HL-60 (cell line): Measurements from ENCODE around the gene FLYWCH2.
"Not testable (repeated sequence)": the region's sequence is repeated elsewhere in the genome, so short reads cannot be mapped to it uniquely, and the experiment has no call there.

ENCODE experiments used
- POLR2AphosphoS5 ChIP-seq: IDR thresholded peaks from 2 replicates; pipeline ENCODE4 v1.6.1; 2012; ENCODE audit warnings: low read depth
- TF ChIP-seq, protein P1 (sequence below): IDR thresholded peaks from one replicate; pipeline ENCODE4 v1.5.1; 2011; ENCODE audit warnings: low read length, control low read depth, inconsistent platforms; ENCODE audit not compliant: insufficient read depth

DNA sequence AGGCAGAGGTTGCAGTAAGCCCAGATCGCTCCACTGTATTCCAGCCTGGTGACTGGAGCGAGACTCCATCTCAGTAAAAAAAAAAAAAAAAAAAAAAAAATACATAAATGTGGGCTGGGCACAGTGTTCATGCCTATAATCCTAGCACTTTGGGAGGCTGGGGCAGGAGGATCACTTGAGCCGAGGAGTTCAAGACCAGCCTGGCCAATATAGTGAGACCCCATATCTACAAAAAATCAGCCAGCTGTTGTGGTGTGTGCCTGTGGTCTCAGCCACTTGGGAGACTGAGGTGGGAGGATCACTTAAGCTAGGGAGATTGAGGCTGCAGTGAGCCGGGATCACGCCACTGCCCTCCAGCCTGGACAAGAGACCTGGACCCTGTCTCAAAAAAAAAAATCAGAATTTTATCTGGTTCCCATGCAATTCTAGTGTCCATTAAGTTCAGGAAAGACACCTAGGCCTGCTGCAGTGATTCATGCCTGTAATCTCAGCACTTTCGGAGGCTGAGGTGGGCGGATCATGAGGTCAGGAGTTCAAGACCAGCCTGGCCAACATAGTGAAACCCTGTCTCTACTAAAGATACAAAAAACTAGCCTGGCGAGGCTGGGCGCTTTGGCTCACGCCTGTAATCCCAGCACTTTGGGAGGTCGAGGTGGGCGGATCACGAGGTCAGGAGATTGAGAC lies 48.4 kb downstream of the FLYWCH2 start:
- not testable (repeated sequence) for TF ChIP-seq POLR2AphosphoS5
- TF ChIP-seq, protein P1, sequence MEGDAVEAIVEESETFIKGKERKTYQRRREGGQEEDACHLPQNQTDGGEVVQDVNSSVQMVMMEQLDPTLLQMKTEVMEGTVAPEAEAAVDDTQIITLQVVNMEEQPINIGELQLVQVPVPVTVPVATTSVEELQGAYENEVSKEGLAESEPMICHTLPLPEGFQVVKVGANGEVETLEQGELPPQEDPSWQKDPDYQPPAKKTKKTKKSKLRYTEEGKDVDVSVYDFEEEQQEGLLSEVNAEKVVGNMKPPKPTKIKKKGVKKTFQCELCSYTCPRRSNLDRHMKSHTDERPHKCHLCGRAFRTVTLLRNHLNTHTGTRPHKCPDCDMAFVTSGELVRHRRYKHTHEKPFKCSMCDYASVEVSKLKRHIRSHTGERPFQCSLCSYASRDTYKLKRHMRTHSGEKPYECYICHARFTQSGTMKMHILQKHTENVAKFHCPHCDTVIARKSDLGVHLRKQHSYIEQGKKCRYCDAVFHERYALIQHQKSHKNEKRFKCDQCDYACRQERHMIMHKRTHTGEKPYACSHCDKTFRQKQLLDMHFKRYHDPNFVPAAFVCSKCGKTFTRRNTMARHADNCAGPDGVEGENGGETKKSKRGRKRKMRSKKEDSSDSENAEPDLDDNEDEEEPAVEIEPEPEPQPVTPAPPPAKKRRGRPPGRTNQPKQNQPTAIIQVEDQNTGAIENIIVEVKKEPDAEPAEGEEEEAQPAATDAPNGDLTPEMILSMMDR = not testable (repeated sequence)
